HepG2 (cell line): ENCODE results near the gene GLIS2. TPM values are rescaled to one million over a fixed set of nuclear protein-coding genes. Genes with fewer than 3 reads are reported as not detected.

ENCODE experiments used
- CAMTA2 ChIP-seq: sonication (generic); formaldehyde crosslinking; IDR thresholded peaks from 2 replicates; pipeline ENCODE4 v1.4.0; 2020; ENCODE audit warnings: mild to moderate bottlenecking, missing genetic modification reagents, borderline replicate concordance
- ETV5 ChIP-seq: IDR thresholded peaks from 2 replicates; pipeline ENCODE4 v1.6.1; 2018; ENCODE audit warnings: missing biosample characterization, missing genetic modification reagents, inconsistent platforms, borderline replicate concordance
- HMGXB4 ChIP-seq, 2 experiments: sonication (generic) in 1 of 2; formaldehyde crosslinking in 1 of 2; IDR thresholded peaks; 2 replicates each; pipeline versions ENCODE4 v1.4.0 to v1.6.1; 2018 to 2020; ENCODE audit warnings: missing genetic modification reagents in 2 of 2, borderline replicate concordance in 1 of 2, low read depth in 1 of 2, mild to moderate bottlenecking in 1 of 2, missing biosample characterization in 1 of 2
- HOXA7 ChIP-seq: sonication (generic); formaldehyde crosslinking; IDR thresholded peaks from 2 replicates; pipeline ENCODE4 v1.8.1; 2022; ENCODE audit warnings: mild to moderate bottlenecking, missing genetic modification reagents, moderate library complexity
- IKZF4 ChIP-seq: sonication (generic); formaldehyde crosslinking; IDR thresholded peaks from 2 replicates; pipeline ENCODE4 v1.5.1; 2020; ENCODE audit warnings: borderline replicate concordance, mild to moderate bottlenecking, low read depth, missing genetic modification reagents; ENCODE audit errors: not compliant biosample characterization
- KLF16 ChIP-seq, 2 experiments: sonication (generic) in 1 of 2; formaldehyde crosslinking in 1 of 2; IDR thresholded peaks; 2 replicates each; pipeline versions ENCODE4 v1.6.1 to v1.8.0; 2016 to 2023; ENCODE audit warnings: missing genetic modification reagents in 2 of 2, missing compliant biosample characterization in 1 of 2
- NONO ChIP-seq, 2 experiments: fragments of 450-650 bp in 1 of 2; sonication (generic) in 1 of 2; formaldehyde crosslinking in 1 of 2; IDR thresholded peaks in 1 of 2; conservative IDR thresholded peaks in 1 of 2; 2 replicates each; pipeline versions ENCODE4 v1.6.1 to v1.8.0; 2017 to 2022; ENCODE audit warnings: mild to moderate bottlenecking in 1 of 2, missing genetic modification reagents in 1 of 2, moderate library complexity in 1 of 2
- PATZ1 ChIP-seq: sonication (generic); formaldehyde crosslinking; IDR thresholded peaks from 2 replicates; pipeline ENCODE4 v1.4.0; 2020; ENCODE audit warnings: missing genetic modification reagents
- RFX1 ChIP-seq: fragments of 450-650 bp; IDR thresholded peaks from 2 replicates; pipeline ENCODE4 v1.6.1; 2017
- TAF15 ChIP-seq: fragments of 200-400 bp; formaldehyde crosslinking; IDR thresholded peaks from one replicate; pipeline ENCODE4 v1.6.1; 2018; ENCODE audit warnings: mild to moderate bottlenecking, low read depth, low read length; ENCODE audit not compliant: poor library complexity, severe bottlenecking
- TOE1 ChIP-seq: sonication (generic); formaldehyde crosslinking; IDR thresholded peaks from 2 replicates; pipeline ENCODE4 v1.4.0; 2020; ENCODE audit warnings: mild to moderate bottlenecking, missing genetic modification reagents
- ZNF333 ChIP-seq: sonication (generic); formaldehyde crosslinking; IDR thresholded peaks from 2 replicates; pipeline ENCODE4 v1.4.0; 2020; ENCODE audit warnings: mild to moderate bottlenecking, missing genetic modification reagents, borderline replicate concordance
- ZNF446 ChIP-seq: sonication (generic); formaldehyde crosslinking; IDR thresholded peaks from 2 replicates; pipeline ENCODE4 v1.5.0; 2020; ENCODE audit warnings: mild to moderate bottlenecking, missing genetic modification reagents
- polyA plus RNA-seq, 8 experiments: library from polyadenylated mRNA; depleted of rRNA in 3 of 8; stranded (reverse) in 7 of 8; unstranded in 1 of 8; fragments of >200 nt; fragmentation: Illumina TruSeq in 4 of 8; extraction: Trizol in 4 of 8; gene quantifications; 2 replicates each; pipeline versions ENCODE4 v1.2.1 to v1.2.3, GENCODE V29; 2011 to 2016; ENCODE audit warnings: low read depth in 4 of 8, missing spikeins in 1 of 8, mixed read lengths in 1 of 8; ENCODE audit not compliant: insufficient read depth in 1 of 8
- total RNA-seq, 5 experiments: library from RNA; depleted of rRNA; stranded (reverse); fragments of >200 nt; fragmentation: Illumina TruSeq; extraction: Trizol; gene quantifications; 2 replicates each; pipeline ENCODE4 v1.2.3, GENCODE V29; 2016; ENCODE audit warnings: low read depth in 1 of 5
- TF ChIP-seq, protein P1 (sequence below): sonication (generic); formaldehyde crosslinking; IDR thresholded peaks from 2 replicates; pipeline ENCODE4 v1.4.0; 2020; ENCODE audit warnings: missing genetic modification reagents
- TF ChIP-seq, protein P2 (sequence below): sonication (generic); formaldehyde crosslinking; IDR thresholded peaks from 2 replicates; pipeline ENCODE4 v1.4.0; 2020; ENCODE audit warnings: missing genetic modification reagents
- TF ChIP-seq, protein P3 (sequence below): sonication (generic); formaldehyde crosslinking; IDR thresholded peaks from 2 replicates; pipeline ENCODE4 v1.4.0; 2020; ENCODE audit warnings: missing genetic modification reagents, low read depth, mild to moderate bottlenecking, borderline replicate concordance
- TF ChIP-seq, protein P4 (sequence below): sonication (generic); formaldehyde crosslinking; IDR thresholded peaks from 2 replicates; pipeline ENCODE4 v1.5.0; 2020; ENCODE audit warnings: mild to moderate bottlenecking, missing genetic modification reagents

GLIS2 gene
- total and polyA plus RNA-seq, 2 of the 13 experiments (the other 11 are each of a cell fraction or from before 2014, with no cell fraction given), result 0.28 to 0.29 TPM

- TF ChIP-seq, protein P1, sequence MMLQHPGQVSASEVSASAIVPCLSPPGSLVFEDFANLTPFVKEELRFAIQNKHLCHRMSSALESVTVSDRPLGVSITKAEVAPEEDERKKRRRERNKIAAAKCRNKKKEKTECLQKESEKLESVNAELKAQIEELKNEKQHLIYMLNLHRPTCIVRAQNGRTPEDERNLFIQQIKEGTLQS, result no peak
- TF ChIP-seq ETV5 (CRISPR knock-in tag), result no peak
- TF ChIP-seq KLF16 (CRISPR knock-in tag; IDR thresholded peaks at IDR 0.05), result no peak
- TF ChIP-seq, protein P2, sequence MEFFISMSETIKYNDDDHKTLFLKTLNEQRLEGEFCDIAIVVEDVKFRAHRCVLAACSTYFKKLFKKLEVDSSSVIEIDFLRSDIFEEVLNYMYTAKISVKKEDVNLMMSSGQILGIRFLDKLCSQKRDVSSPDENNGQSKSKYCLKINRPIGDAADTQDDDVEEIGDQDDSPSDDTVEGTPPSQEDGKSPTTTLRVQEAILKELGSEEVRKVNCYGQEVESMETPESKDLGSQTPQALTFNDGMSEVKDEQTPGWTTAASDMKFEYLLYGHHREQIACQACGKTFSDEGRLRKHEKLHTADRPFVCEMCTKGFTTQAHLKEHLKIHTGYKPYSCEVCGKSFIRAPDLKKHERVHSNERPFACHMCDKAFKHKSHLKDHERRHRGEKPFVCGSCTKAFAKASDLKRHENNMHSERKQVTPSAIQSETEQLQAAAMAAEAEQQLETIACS, result no peak
- TF ChIP-seq ZNF446 (CRISPR knock-in tag), result no peak
- no peak for TF ChIP-seq TAF15
- no peak for TF ChIP-seq RFX1
- no peak for TF ChIP-seq ZNF333 (CRISPR knock-in tag)
- TF ChIP-seq HOXA7, result no peak
- TF ChIP-seq, protein P3, sequence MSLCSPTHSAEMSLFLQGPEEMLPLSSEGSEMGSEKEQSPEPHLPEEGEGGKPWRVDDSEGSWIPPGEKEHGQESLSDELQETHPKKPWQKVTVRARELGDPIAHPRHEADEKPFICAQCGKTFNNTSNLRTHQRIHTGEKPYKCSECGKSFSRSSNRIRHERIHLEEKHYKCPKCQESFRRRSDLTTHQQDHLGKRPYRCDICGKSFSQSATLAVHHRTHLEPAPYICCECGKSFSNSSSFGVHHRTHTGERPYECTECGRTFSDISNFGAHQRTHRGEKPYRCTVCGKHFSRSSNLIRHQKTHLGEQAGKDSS (CRISPR knock-in tag), result peak; percentile 24; the same call in 1 of the 2 replicates
- no peak for TF ChIP-seq HMGXB4 (CRISPR knock-in tag; IDR thresholded peaks at IDR 0.05; ENCODE audit: borderline replicate concordance in 1 of 2, low read depth in 1 of 2)
- TF ChIP-seq NONO (IDR thresholded peaks at IDR 0.05), result no peak
- peak; percentile 40; the same call in 1 of the 2 replicates for TF ChIP-seq NONO (CRISPR knock-in tag; conservative IDR thresholded peaks at IDR 0.05)
- TF ChIP-seq TOE1 (CRISPR knock-in tag), result no peak
- no peak for TF ChIP-seq CAMTA2 (CRISPR knock-in tag)
- TF ChIP-seq IKZF4 (CRISPR knock-in tag), result no peak
- TF ChIP-seq, protein P4, sequence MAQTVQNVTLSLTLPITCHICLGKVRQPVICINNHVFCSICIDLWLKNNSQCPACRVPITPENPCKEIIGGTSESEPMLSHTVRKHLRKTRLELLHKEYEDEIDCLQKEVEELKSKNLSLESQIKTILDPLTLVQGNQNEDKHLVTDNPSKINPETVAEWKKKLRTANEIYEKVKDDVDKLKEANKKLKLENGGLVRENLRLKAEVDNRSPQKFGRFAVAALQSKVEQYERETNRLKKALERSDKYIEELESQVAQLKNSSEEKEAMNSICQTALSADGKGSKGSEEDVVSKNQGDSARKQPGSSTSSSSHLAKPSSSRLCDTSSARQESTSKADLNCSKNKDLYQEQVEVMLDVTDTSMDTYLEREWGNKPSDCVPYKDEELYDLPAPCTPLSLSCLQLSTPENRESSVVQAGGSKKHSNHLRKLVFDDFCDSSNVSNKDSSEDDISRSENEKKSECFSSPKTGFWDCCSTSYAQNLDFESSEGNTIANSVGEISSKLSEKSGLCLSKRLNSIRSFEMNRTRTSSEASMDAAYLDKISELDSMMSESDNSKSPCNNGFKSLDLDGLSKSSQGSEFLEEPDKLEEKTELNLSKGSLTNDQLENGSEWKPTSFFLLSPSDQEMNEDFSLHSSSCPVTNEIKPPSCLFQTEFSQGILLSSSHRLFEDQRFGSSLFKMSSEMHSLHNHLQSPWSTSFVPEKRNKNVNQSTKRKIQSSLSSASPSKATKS, result no peak
- peak; percentile 85 for TF ChIP-seq PATZ1 (CRISPR knock-in tag)
Measured at GRCh38 chr16:4378999-4379690, 63.3 kb downstream of the GLIS2 start (continued).
